Neural progenitor cell (in vitro differentiated cells): ENCODE results near the gene METTL8. TPM values are rescaled to one million over a fixed set of nuclear protein-coding genes. Genes with fewer than 3 reads are reported as not detected.

ENCODE experiments used
- DNase-seq: peaks from one replicate; pipeline ENCODE4 v3.0.0-alpha.2; 2016; ENCODE audit warnings: low spot score
- H2AFZ ChIP-seq: fragments of 200-600 bp; sonication (generic); replicated peaks from 2 replicates; pipeline ENCODE4 v1.6.1; 2016; ENCODE audit warnings: antibody characterized with exemption
- H3F3A ChIP-seq: fragments of 200-600 bp; sonication (generic); 2 replicates; pipeline ENCODE4 v1.6.1; 2016; ENCODE audit warnings: antibody characterized with exemption, low read depth
- H3K27ac ChIP-seq: fragments of 200-600 bp; sonication (generic); 2 replicates; pipeline ENCODE4 v1.5.1; 2016; ENCODE audit warnings: mild to moderate bottlenecking
- H3K27me3 ChIP-seq: fragments of 200-600 bp; sonication (generic); 2 replicates; pipeline ENCODE4 v1.6.1; 2016; ENCODE audit warnings: mild to moderate bottlenecking, moderate library complexity
- H3K36me3 ChIP-seq: fragments of 200-600 bp; sonication (generic); 2 replicates; pipeline ENCODE4 v1.5.1; 2016
- H3K4me1 ChIP-seq: fragments of 200-600 bp; sonication (generic); 2 replicates; pipeline ENCODE4 v1.6.1; 2016; ENCODE audit warnings: mixed run types
- H3K4me2 ChIP-seq: fragments of 200-600 bp; sonication (generic); 2 replicates; pipeline ENCODE4 v1.6.1; 2016
- H3K4me3 ChIP-seq: fragments of 200-600 bp; sonication (generic); 2 replicates; pipeline ENCODE4 v1.5.1; 2016
- H3K79me2 ChIP-seq: fragments of 200-600 bp; sonication (generic); 2 replicates; pipeline ENCODE4 v1.6.1; 2016; ENCODE audit warnings: low read depth
- H3K9ac ChIP-seq: fragments of 200-600 bp; sonication (generic); 2 replicates; pipeline ENCODE4 v1.6.1; 2016
- H3K9me3 ChIP-seq: fragments of 200-600 bp; sonication (generic); 2 replicates; pipeline ENCODE4 v1.5.1; 2016; ENCODE audit warnings: low read depth
- H4K20me1 ChIP-seq: fragments of 200-600 bp; sonication (generic); 2 replicates; pipeline ENCODE4 v1.6.1; 2016; ENCODE audit warnings: low read depth
- H3K27ac Mint-ChIP-seq: 3 replicates; pipeline ENCODE4 v1.8.0; 2021; ENCODE audit warnings: mixed read lengths
- H3K27me3 Mint-ChIP-seq: 2 replicates; pipeline ENCODE4 v1.8.0; 2022; ENCODE audit warnings: low read depth, mild to moderate bottlenecking, inconsistent platforms, moderate library complexity, mixed read lengths; ENCODE audit not compliant: insufficient read depth
- H3K36me3 Mint-ChIP-seq: 3 replicates; pipeline ENCODE4 v1.8.0; 2021; ENCODE audit warnings: mixed read lengths
- H3K4me1 Mint-ChIP-seq: 3 replicates; pipeline ENCODE4 v1.8.0; 2021; ENCODE audit warnings: mixed read lengths
- H3K4me3 Mint-ChIP-seq: 3 replicates; pipeline ENCODE4 v1.8.0; 2021; ENCODE audit warnings: mild to moderate bottlenecking, moderate library complexity, mixed read lengths
- H3K9me3 Mint-ChIP-seq: 3 replicates; pipeline ENCODE4 v1.8.0; 2020; ENCODE audit warnings: mixed read lengths
- CTCF ChIP-seq: fragments of 200-600 bp; sonication (generic); IDR thresholded peaks from 2 replicates; pipeline ENCODE4 v1.5.1; 2017; ENCODE audit warnings: antibody characterized with exemption, mild to moderate bottlenecking
- EZH2 ChIP-seq: fragments of 200-600 bp; sonication (generic); IDR thresholded peaks from 2 replicates; pipeline ENCODE4 v1.6.1; 2017; ENCODE audit warnings: antibody characterized with exemption, mild to moderate bottlenecking, moderate library complexity
- EZH2phosphoT487 ChIP-seq: fragments of 200-600 bp; sonication (generic); IDR thresholded peaks from 2 replicates; pipeline ENCODE4 v1.6.1; 2017; ENCODE audit warnings: antibody characterized with exemption
- total RNA-seq: library from RNA; depleted of rRNA; stranded (reverse); fragments of >200 nt; gene quantifications from 2 replicates; pipeline ENCODE4 v1.2.3, GENCODE V29; 2015; ENCODE audit warnings: low replicate concordance

Gene METTL8
- total RNA-seq, 1 donor from 2014 or later = 29.2 TPM

- Mint-ChIP-seq H3K9me3 (no peaks in the 10 kb centered on the region), H3K27ac (no peak overlapping the region), H3K4me1 (peaks cover 2% of the 10 kb centered on the region), H3K4me3 (no peak overlapping the region), H3K27me3 (no peaks in the 10 kb centered on the region), H3K36me3 (no peaks in the 10 kb centered on the region)
- no peaks in the 10 kb centered on the region for H3K36me3 ChIP-seq
- H3K27ac ChIP-seq = no peak overlapping the region
- TF ChIP-seq EZH2 (no peak), EZH2phosphoT487 (no peak), CTCF (no peak)
- H3K4me3 ChIP-seq = no peak overlapping the region
- H2AFZ ChIP-seq = no peak overlapping the region
- no peaks in the 10 kb centered on the region for H4K20me1 ChIP-seq
- no peak overlapping the region for H3K4me2 ChIP-seq
- H3F3A ChIP-seq = peaks cover 7% of the 10 kb centered on the region
- no peaks in the 10 kb centered on the region for H3K27me3 ChIP-seq
- no peaks in the 10 kb centered on the region for H3K79me2 ChIP-seq
- DNase-seq = no peak
- H3K9ac ChIP-seq = no peak overlapping the region
- no peaks in the 10 kb centered on the region for H3K9me3 ChIP-seq
- peaks cover 10% of the 10 kb centered on the region for H3K4me1 ChIP-seq
These were observed 89.6 kb downstream of the METTL8 start for GRCh38 chr2:171344182-171344581.

GRCh38 chr2:171342067-171342413 lies 91.8 kb downstream of the METTL8 start:
- H3K4me1 Mint-ChIP-seq = no peaks in the 10 kb centered on the region
- H3K79me2 ChIP-seq = no peaks in the 10 kb centered on the region
- no peak overlapping the region for H3K4me3 Mint-ChIP-seq
- H3K27me3 Mint-ChIP-seq = no peaks in the 10 kb centered on the region
- no peaks in the 10 kb centered on the region for H3K9me3 Mint-ChIP-seq
- H3K27ac ChIP-seq = no peak overlapping the region
- TF ChIP-seq CTCF (no peak), EZH2phosphoT487 (no peak), EZH2 (no peak)
- H3F3A ChIP-seq = no peaks in the 10 kb centered on the region
- H4K20me1 ChIP-seq = no peaks in the 10 kb centered on the region
- no peak overlapping the region for H3K4me3 ChIP-seq
- no peak overlapping the region for H3K4me2 ChIP-seq
- no peaks in the 10 kb centered on the region for H3K9me3 ChIP-seq
- no peaks in the 10 kb centered on the region for H3K27me3 ChIP-seq
- no peak overlapping the region for H3K9ac ChIP-seq
- DNase-seq = no peak
- no peak overlapping the region for H2AFZ ChIP-seq
- H3K27ac Mint-ChIP-seq = no peak overlapping the region
- H3K36me3 Mint-ChIP-seq = no peaks in the 10 kb centered on the region
- no peaks in the 10 kb centered on the region for H3K36me3 ChIP-seq
- H3K4me1 ChIP-seq = no peaks in the 10 kb centered on the region

GRCh38 chr2:171341394-171342066 lies 92.3 kb downstream of the METTL8 start:
- Histone ChIP-seq H3K4me1 (no peaks in the 10 kb centered on the region), H3K36me3 (no peaks in the 10 kb centered on the region), H3K27ac (no peak overlapping the region), H3K4me3 (no peak overlapping the region), H3F3A (no peaks in the 10 kb centered on the region), H3K4me2 (no peak overlapping the region), H3K9ac (no peak overlapping the region), H4K20me1 (no peaks in the 10 kb centered on the region), H2AFZ (no peak overlapping the region), H3K9me3 (no peaks in the 10 kb centered on the region), H3K79me2 (no peaks in the 10 kb centered on the region), H3K27me3 (no peaks in the 10 kb centered on the region)
- no peak for DNase-seq
- no peak for TF ChIP-seq EZH2
- TF ChIP-seq CTCF = no peak
- TF ChIP-seq EZH2phosphoT487 = no peak
- H3K4me1 Mint-ChIP-seq = no peaks in the 10 kb centered on the region
- no peaks in the 10 kb centered on the region for H3K9me3 Mint-ChIP-seq
- H3K27ac Mint-ChIP-seq = no peak overlapping the region
- no peak overlapping the region for H3K4me3 Mint-ChIP-seq
- H3K36me3 Mint-ChIP-seq = no peaks in the 10 kb centered on the region
- no peaks in the 10 kb centered on the region for H3K27me3 Mint-ChIP-seq
